HG02884 (cell line): ENCODE measurements around the gene CACNA1S.

Experiments used
- ATAC-seq: cut with Tn5 transposase; IDR thresholded peaks from one replicate; pipeline ENCODE4 v1.9.1; 2021; ENCODE audit warnings: mild to moderate bottlenecking, moderate library complexity; ENCODE audit not compliant: unreplicated experiment

CACNA1S gene

DNA sequence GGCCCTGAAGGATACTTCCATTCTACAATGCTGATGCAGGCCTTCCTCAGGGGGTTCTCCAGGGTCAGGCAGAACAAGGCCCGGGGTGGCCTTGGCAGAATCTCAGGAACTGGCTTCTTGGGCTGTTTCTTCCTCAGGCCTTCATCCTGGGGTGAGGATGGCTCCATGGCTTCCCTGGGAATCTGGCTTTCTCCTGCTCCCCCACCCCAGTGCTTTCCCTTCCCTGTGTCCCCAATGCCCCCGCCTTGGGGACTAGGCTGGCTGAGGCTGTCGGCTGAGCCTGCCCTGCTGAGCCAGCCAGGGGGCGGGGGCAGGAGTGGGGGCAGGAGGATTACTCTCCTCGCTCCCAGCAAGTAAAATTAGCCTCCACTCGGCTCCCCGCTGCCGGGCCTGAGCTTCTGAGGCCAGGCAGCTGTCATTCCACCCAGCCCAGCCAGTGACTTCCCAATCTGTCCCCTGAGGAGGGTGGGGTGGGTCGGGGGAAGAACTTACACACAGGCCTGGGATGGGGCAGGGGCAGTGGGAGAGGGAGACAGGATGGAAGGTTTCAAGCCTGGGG, at the start of gene CACNA1S:
Gene CACNA1S, minus strand, starts transcription at position 254 of the 559 bp plus-strand sequence. Its CDS starts 87 bp downstream, at position 167.
- ATAC-seq: no peak

DNA sequence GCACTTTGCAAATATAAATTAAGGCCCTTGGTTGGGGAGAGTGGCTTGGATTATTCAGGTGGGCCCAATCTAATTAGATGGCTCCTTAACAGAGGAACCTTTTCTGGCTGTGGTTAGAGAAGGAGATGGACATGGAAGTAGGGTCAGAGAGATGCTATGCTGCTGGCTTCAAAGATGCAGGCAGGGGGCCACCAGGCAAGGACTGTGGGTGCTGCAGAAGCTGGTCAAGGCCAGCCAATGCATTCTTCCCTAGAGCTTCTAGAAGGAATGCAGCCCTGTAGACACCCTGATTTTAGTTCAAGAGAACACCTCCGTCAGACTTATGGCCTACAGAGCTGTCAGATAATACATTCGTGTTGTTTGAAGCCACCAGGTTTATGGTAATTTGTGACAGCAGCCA, 45.7 kb upstream of the CACNA1S start:
- ATAC-seq: no peak

DNA sequence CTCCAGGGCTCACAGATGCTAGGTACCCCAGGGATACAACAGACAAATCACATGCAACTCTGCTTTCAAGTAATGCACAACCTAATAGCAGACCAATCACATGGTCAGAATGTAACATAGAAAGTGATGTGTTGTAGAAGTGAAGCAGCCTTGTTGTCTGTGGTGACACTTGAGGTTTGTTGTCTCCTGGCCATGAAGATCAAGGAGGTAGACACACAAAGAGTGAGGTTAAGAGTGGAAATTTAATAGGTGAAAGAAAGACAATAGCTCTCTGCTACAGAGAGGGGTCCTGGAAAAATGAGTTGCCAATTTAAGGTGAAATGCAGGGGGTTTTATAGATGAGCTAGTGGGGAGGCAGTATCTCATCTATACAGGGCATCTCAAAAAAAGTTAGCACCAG, 44.6 kb upstream of the CACNA1S start:
- no peak for ATAC-seq

DNA sequence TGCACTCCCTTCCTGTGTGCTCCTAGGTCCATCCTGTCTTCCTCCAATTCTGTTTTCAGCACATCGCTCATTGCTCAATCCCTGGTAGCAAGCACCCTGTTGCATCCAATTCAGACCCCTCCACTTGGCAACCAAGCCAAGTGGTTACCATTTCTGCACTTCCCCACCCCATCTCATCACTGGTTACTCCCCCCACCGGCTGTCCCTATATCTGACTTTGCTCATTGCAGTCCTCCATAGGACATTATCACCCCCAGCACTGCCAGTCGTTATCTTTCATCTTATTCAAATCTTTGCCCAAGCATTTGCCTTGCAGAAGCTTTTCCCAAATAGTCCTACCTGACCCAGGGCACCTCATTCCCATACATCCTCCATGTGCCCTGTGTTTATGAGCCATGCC, 44.1 kb upstream of the CACNA1S start:
- no peak for ATAC-seq

DNA sequence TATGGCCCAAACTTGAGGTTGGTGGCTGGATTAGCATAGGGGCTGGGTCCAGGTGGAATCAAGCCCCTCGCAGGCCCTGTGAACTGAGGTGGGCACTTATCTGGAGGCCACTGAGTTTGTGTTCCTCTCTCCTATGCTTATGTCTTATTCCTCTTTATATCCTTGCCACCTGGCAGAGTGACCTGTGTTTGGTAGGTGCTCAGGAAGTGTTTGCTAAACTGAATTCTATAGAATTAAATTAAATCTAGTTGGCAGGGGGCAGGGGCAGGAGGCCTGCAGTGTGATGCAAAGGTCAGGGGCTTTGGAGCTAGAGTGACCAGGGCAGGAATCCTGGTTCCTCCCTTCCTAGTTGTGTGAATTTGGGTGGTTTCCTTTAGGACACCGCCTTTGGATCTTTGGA, 43.1 kb upstream of the CACNA1S start:
- ATAC-seq: no peak

DNA sequence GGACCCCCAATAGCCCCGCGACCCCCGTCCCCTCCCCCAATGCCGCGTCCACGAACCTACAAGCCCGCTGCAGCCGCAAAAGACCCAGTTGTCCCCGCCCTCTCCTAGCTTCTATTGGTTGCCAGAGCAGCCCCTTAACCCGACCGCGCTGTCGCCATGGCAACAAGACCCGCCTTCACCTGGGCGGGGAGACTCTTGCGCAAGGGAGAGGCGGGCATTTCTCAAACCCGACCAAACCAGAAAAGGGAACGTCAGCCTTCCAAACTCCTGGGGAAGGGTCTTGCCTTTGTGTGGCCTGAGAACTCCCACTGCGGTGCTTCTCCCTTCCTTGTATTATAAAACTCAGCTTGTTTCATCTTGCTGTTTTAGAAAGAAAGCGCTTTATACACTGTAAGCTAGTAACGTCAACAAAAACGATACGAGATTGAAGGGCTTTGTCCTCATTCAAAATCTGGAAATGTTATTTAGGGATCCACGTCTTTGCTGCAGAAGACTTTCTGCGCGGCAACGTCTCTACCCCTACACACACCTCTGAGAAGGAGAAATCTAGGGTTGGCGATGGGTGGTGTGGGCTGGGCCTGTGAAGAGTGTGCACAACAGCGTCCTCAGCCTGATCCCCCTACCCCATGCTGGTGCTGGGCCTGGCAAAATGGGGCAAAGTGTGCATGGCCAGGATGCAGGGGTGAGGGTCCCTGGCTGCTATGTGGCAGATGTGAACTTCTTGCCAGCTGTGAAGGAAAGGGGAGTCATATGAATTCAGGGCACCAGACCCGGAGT, 42.4 kb upstream of the CACNA1S start, which contains the start of gene TMEM9:
Gene TMEM9, minus strand, starts transcription at position 86 of the 777 bp plus-strand sequence. CDS start 551 bp downstream, outside the sequence.
- peak; percentile 95 for ATAC-seq

DNA sequence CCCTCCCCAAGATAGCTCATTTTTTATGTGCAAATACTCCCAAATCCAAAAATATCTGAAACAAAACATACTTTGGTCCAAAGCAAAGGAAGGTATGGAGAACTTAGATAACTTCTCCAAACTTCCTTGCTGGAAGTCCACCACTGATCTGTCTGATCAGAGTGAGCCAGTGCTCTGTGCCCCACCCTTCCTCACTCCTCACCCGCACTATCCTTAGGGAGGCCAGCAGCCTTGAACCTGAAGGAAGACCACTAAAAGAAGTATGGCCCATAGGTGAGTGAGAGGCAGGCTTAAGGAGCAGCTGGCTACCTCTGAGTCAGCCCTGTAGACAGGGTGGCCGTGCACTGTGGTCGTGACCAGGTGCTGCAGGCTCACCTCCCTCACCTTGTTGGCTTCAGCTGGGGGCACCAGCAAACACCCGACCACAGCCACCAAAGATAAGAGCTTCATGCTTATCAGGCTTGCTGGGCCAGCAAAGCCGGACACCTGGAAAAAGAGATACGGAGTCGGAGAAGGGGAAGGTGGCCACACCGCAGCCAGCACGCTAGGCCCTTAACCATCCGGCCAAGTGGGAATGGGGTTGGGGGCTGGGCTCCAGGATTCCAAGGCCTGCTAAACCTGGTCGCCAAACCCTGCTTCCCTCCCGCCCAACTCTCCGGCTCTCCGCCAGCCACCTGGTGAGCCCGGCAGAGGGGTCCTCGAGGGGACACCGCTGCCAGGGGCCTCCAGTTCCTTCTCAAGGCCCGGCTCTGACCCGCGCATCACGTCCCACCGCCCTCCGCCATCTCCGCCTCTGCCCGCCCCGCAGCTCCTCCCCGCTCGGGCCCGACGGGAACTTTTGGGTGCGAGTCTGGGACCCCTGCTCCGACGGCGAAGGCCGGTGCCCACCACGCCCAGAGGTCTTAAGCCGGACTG, 41.5 kb upstream of the CACNA1S start:
- peak; percentile 77 for ATAC-seq

DNA sequence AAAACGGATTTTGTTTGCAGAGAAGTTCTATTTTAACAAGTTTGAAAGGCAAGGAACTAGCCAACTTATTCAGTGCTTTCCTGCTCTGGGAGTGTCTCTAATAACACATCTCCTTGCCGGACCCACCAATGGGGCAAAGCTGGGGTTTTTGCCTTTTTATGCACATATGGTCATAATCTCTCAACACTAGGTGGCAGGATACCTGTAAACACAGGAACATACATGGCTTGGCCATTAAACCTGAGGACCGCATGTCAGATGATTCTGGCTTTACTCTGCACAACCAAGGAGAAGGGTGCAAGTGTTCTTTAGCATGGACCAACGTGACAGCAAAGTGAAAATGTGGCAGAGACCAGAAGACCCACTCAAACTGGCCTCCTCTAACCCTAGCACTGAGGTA, 37.2 kb upstream of the CACNA1S start:
- ATAC-seq: no peak

DNA sequence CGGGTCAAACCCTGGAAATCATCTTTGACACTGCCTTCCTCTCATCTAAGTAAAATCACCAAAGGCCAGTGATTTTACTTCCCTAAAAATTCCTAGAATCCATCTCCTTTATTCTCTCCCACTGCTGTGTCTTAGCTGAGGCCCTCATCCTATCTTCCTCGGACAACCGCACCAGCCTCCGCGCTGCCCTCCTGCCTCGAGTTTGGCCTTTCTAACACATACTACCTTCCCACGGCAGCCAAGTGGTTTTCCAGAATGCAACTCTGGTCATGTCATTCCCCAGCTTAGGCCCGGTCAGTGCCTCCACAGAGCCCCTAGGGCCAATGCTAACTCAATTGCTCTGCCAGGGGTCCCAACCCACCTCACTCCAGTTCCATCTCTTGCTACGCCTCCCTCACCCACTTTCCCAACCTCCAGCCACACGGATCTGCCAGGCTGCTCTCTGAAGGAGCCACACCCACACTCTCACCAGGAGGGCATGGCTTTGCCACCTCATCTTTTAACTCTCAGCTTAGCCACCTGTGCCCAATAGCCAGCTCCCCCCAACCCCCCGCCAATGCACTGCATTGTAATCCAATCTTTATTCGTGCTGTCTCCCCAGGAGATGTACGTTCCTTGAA, 35.3 kb upstream of the CACNA1S start:
- no peak for ATAC-seq

DNA sequence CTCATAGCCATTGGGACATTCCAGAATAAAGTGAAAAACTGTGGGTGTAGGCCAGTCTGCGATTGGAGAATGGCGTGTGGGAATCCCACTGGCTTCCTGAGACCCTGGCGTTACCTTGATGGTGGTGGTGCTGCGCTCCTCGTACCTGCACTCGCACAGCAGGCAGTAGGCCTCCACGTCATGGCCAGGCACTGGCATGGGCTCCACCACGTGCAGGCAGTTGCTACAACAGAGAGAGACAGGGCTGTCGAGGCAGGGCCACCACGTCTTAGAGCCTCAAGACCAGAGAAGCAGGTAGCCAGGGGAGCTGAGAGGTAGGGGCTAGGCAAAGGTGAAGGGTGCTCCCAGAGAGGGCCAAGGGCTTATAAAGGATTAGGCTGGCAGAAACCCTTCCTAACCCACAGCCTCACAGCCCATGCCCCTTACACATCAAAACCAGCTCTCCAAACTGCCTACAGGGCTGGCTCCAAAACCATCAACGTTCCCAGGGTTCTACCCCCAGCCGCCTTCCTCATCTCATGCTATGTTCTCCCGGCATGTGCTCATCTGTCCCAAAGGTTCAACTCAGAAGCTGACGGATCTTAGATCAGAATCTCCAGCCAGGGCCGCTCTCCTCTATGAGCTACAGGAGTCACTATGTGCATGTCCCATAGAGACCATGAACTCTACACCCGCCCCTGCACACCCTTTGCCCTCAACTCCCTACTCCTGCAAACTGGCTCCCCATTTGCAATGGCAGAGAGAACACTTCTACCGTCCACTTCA, 34.6 kb upstream of the CACNA1S start:
- no peak for ATAC-seq

DNA sequence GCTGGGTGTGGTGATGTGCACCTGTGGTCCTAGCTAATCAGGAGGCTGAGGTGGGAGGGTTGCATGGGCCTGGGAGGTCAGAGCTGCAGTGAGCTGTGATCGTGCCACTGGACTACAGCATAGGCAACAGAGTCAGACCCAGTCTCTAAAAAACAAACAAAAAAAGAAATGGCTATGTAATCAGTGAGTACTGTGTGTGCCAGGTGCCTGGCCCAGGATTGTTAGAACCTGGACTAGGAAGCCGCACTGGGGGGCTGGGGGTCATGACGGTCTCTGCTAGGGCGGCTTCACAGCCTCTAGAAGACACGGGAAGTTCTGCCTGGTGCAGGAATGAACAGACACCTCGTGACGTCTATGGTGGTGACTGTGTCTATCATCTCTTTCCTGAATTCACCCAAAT, 33.6 kb upstream of the CACNA1S start:
- ATAC-seq: no peak

DNA sequence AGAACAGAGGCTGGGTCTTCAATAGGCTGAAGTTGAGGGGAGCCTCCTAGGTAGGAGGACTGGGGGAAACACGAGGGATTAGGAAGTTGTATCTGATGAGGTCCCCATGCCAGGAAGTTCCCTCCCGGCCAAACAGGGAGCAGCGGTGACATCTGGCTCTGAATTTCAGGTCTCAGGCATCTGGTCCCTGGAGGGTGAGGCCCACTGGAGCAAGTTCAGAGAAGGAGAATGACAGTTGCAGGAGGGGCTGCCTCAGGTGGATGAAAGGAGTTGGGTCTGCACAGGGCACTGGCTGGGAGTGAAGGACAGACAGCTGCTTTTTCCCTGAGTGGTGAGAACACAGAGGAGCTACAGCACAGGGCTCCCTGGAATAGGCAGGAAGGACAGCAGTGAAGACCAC, 32.9 kb upstream of the CACNA1S start:
- ATAC-seq: no peak

DNA sequence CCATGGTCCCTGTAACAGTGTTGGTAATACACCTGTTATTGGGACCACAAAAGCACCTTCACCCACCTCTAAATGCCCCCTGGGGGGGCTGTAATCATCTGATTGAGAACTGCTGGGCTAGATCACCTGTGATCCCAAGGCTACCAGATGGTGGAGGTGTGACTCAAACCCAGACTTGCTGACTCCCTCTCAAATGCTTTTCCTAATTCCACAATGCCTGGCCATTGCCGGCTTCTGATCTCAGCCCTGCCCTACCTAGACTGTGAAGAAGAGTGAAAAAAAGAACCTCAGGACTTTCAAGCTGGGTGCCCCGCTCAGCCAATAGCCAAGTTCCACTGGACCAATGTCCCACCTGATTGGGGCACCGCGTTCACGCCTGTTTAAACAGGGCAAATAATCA, 32.5 kb upstream of the CACNA1S start:
- ATAC-seq: no peak

DNA sequence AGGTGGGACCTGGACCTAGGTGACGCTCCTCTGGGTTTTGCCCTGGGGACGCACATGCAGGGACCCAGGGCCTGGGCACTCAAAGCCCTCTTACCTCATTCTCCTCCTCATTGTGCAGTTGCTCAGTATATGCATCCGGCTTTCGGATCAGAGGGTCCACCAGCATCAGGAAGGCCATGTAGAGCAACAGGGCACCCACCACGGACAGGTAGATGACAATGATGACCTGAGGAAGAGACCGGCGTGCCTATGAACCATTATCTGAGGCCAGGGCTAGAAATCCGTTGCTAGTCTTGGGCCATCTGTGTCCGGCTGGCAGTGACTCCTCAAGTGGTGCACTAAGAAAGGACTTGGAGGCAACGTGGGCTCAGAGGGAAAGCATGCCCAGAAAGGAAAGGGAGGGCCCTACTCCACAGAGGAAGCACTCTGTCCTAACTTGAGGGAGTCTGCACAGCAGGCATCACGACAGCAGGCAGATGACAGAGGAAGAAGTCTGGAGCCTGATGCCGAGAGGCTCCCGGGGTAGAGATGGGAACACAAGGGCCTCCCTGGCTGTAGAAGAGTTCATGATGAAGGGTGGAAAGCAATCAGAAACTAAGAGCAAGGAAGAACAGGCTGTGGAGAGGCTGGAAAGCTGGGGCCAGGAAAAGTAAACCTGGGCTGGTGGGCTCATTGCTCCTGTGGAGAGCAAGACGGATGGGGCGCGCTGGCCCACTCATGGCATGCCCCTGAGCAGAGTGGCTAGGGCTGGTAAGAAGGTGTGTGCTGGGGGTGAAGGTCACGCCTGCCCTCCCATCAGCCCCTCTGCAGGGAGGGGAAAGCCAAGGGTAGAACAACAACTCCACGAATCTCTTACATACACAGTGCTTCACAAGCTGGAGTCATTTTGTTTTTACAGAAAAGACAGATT, 31.8 kb upstream of the CACNA1S start:
- no peak for ATAC-seq

DNA sequence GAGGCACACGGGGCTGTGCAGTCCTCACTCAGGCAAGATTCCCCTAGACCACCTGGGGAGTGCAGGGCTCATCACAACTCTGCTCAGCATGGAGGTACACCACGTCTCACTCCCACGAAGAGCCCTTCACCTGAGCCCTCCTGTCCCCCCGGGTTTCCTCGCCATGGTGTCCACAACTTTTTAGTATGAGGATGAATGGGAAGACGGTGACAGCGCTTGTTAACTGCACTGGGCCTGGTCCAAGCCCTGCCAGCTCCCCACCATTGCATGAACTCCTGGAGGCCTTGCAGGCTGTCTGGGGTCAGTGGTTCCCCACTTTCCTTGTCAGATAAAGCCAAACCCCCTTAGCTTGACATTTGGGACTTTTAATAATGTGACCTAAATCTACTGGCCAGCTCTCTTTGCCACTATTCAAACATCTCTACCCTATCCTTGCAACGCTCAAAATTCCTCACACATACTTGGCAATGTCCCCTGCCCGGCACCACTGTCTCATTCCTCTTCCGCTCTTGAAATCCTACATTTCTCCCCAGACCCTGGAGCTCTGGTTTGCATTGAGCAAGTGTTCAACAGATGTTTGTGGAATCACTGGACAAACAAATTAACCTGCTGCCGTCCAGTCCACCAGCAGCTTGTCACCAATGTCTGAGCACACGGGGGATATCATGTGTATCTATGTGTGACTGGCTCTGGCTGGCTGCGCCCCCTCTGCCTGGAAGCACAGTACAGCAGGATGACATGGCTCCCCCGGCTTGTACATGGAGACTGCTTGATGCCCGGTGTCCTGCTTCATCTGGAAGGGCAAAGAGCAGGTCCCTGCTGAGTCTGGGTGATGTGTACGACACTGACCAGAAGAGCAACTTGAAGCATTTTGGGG, 30.9 kb upstream of the CACNA1S start:
- no peak for ATAC-seq

DNA sequence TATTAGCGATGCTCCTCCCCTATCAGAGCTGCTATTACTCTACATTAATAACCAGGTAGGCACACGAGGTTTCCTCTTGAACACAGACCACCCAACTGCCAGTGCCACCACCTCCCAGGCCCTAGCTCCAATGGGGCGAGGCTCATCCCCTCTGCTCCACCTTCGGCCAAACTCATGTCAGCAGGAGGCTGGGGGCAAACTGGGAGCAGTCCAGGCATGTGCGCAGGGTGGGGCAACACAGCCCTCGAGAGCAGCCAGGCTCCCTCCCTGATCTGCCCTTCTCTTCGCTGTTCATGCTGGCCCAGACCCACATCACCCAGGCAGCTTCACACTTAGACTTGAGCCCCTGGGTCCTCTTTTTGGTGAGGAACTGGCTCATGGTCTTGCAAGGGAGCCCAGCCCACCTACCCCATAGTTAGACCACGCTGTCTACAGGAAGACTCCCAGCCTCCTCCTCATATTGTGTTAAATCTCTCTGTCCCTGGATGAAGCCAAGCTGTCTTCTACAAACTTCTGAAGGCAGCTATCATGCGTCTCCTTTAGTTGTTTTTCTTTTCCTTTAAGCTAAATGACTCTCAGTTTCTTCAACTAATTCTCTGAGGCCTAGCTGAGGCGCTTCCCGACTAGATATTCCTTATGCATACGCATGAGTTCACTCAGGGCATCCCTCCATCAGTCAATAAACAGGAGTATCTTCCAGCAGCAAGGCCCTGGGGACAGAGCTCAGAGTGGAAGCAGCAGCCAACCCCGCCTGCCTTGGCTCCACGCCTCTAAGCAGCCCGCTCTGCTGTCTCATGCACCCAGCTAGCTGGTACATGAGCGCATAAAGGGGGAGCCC, 30.0 kb upstream of the CACNA1S start:
- ATAC-seq: no peak

DNA sequence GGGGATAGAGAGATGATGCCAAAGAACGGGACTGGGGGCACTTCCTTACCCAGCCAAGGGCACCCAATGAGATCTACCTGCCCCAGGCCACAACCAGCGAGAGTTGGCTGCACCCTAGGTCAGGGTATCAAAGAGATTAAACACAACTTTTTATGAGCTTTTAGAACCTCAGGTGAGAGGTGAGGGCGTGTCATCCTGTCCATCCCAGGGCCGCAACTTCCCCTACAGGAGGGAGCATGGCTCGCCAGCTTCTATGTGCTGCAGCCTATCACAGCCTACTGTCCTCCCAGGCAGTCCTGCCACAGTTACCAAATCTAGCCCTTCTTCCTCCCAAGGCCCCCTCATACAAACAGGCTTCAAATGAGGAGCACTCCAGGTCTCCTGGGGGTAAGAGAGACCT, 29.2 kb upstream of the CACNA1S start:
- no peak for ATAC-seq

DNA sequence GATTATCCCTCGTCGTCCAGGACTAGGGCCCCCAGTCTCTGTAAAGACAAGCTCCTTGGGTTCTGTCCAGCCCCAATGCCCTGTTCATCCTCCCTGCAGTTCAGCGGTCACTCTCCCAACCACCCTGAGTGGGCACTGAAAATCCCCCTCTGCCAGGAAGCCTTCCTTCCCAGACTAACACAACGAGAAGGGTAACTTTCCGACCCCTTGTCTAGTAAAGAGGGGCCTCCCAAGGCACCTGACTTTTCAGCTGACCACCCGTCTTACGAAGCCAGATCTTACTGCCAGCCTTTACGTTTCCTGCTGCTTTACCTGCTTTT, 28.7 kb upstream of the CACNA1S start:
- no peak for ATAC-seq
